Middle frontal gyrus (tissue), 1 donor: Measurements from ENCODE around the gene BMP4.

Experiments
- DNase-seq: peaks from one replicate; pipeline ENCODE4 v3.0.0-alpha.2; 2015; ENCODE audit warnings: low spot score; ENCODE audit errors: extremely low spot score

Gene BMP4

DNA sequence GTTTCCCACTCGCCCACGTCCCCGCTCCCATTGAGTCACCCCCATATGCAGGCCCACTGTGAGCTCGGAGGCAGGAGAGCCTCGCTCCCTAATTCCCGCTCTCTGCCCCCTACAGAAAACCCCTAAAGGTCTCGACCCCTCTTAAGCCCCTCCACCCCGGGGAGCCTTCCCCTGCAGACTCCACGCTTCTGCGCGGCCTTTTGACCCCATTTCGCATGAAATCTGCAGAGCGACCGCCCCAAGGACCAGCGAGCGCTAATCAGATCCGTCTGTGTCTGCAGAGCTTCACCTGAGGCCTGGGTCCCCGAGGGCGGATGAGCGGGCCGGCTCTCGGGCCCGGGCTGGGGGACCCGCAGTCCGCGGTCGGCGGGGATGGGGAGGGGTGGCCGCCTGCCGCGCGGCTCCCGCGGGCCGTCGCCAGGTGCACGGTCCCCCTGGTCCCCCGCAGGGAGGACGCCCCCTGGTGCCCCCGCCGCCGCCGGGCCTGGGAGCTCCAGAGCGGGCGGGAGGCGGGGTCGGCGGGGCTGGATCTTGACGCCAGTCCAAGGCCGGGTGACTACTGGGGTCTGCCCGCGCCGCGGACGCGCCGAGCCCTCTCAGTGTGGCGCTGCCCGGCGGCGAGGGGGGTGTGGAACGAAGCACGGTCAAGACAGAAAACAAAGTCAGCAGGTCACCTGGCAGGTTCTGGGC is 10.1 kb downstream of the BMP4 start:
- DNase-seq, result no peak

DNA sequence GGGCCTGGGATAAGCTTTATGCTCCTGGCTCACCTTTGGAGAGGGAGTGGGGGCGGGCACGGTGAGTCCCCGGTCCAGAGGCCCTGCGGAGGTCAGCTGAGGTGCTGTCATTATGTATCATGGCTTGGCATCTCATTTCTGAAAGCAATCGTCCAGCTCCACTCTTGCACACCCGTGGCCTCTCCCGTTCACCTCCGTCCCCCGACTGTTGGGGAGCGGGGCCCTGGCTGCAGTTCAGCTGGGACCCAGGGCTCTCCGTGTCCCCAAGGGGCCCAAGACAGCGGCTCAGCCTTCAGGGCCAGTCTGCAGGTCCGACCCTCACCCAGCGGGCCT is 10.6 kb downstream of the BMP4 start:
- no peak for DNase-seq

DNA sequence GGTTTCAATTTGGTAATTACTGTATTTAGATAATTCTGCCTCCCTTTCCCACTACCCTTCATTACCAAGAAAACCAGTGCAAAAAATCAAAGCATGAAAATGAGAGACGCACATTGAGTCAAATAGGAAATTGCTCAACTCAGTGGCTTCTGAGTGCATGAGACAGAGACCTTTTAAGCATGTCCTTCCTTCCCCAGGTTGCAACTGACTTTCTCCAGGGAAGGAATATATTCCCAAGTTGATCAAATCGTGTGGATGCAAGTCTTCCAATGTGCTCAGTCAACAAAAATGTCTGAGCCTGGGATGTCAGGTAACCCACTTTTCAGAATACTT is 12.9 kb downstream of the BMP4 start:
- DNase-seq, result no peak

DNA sequence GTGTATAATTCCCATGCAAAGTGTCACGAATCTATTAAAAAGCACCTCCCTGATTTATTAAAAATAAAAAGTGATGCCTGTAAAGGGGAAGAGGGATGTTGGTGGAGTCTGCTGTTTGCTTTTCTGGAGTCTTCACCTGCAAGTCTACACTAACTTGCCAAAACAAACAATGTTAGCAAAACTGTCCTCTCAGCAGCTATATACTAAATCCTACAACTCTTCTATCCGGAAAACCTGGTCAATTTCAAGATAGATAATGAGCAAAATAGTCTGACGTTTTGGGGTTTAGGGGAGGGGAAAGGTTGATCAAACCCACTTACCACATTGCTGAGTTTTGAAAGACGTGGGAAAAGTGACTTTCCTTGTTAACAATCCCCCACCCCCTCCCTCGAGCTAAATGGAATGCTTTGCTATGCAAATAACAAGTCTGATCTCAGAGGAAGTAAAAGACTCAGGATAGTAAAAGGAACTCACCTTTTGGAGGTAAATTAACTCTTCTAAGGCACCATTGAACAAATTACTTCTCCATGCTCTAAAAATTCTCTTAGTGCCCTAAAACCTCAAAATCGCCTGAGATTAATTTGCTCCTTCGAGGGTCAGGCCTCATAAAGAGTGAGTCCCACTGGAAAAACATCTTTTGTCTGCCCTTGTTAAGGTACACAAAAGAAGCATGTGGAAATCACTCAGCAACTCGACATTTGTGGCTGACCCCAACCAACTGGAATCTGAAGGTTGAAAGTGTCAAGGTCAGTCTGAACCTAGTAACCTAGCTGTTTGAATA is 13.5 kb downstream of the BMP4 start:
- DNase-seq, result no peak

DNA sequence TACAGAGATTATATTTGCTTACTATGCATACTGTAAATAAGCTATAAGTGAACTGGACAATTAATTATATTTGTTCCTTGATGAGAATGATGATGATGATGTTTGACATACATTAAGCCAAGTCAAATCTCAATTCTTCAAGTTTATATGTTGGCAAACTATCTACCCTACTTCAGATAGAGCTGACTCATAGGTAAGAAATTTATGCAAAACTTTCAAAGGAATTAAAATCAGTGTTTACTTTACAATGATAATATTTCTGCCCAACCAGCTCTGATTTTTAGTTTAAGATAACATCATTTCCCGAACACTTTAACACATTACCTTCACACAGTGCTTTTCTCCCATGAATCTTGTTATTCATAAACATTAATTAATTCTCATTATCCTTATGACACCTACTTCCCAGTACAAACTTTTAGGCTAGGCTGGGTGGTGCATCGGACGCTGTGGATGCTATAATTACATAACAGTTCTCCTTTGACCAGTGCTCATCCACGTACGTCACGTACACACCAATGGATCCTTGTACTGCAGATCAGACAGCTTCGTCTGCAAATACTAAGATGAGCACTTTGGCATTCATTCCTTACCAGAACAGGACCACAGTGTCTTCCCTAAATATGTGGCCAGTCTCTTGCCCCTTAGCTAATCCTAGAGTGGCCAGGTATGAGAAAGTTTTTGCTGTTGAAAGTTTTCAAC is 18.3 kb downstream of the BMP4 start:
- no peak for DNase-seq

DNA sequence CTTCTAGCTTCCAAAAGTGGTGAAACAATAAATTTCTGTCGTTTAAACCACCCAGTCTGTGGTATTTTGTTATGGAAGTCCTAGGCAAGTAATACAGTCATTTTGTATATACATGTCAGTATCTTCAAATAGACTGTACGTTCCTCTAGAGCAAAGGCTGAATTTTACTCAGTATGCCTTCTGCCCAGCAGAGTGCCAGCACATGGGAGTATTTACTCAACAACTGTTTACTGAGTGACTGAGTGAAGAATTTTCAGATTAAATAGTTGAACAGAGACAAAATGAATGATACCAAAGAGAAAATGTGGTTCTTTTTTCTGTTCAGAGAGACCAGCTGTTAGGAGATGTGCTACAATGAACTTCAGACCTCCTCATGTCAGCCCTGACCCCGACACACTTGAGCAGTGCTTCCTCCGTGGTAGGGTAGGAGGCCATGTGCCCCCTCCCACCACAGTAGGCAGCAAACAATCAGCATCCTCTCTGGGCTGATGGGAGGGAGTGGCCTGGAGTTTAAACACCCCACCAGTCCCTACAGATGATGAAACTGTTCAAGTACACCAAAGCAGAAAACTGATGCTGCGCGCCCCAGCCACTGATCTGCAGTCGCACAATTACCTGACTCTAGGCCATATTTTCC is 21.7 kb downstream of the BMP4 start:
- no peak for DNase-seq

DNA sequence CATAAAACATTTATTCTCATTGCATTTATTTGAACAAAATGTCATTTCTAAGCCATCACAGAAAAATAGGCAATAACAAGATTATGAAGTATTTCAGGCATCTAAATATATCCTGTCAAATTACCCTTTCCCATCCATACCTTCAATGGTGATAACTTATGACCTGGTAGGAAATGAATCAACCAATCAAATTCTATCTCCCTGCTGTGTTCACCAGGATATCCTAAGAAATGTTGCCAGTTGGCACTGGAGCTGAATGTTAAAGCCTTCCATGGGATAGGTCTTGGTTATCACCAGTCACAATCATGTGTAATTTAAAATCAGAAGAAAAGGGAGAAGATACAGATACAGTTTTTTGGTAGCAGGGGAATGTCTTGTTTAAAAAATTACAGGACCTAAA is 23.7 kb downstream of the BMP4 start:
- DNase-seq, result no peak

DNA sequence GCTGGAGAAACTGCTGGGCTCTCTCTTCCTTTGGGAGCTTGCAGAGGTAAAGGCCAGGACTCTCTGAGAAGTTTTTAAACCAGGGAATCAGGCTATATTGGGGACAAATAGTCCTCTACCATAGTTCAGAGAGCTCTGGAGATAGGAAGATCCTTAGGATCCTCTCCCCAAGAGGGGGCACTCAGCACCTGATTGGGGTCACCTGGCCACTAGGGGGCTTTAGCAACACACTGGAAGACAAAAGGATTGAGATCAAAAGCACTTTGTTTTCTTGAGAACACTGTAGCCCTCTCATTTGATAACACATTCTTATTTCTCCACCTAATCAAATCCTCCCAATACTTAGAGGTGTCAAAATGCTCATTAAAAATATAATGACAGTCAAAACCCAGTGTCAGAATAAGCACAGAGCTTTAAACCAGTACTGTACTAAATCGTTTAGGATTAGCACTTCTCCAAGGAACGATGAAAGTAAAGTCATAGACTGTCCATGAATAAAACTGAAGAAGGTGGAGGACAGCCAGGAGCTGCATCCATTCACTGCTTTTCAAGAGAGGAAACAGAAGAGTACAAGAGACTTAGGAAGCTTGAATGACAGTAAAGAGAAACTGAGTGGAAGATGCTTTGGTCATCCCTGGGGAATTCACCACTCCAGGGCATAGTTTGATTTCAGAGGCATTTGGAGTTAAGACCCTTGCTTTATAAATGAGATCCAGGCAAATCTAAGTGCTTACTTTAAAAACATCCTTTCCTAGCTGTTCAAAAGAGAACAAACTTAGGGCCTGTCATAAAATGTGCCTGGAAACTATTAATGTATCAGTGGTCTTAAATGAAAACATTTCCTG is 26.5 kb downstream of the BMP4 start:
- no peak for DNase-seq

DNA sequence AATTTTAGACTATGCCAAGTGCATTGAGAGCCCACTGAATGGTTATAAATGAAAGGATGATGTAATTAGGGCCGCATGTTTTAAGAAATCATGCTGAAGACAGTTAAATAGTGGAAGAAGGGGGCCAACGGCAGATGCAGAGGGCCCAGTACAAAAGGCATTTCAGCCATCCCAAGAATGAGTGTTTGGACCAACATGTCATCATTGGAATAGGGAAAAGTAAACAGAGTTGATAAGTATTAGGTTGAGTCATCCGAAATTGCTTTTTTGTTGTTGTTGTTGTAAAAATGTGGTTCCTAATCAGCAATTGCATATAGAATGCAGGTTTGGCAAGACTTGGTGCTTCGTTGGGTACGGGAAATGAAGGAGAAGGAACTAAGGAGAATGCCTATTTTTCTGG is 29.5 kb downstream of the BMP4 start:
- no peak for DNase-seq

DNA sequence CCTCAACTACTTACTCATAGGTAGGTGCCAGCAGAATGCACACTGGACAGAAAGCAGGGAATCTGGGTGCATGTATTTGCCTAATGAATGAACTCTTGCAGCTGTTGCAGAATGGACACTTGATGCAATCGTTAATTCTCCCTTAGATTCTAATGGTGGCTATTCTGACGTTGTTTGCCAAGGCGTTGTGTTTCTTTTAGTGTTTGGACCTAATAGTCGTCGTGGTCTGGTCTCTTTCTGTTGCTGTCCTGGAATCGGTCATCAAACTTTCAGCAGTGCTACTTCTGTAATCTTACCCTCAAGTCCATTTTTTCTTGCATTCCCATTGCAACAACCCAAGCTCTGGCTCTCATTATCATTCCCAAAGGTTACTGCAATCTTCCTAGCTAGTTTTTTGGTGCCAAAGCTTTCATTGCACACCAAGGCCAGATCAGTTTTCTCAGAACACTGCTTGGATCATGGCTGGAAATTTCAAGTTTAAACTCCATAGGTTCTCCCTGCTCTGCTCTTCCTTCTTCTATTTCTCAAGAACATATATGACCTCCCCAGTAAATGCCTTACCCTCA is 31.3 kb downstream of the BMP4 start:
- DNase-seq, result no peak

DNA sequence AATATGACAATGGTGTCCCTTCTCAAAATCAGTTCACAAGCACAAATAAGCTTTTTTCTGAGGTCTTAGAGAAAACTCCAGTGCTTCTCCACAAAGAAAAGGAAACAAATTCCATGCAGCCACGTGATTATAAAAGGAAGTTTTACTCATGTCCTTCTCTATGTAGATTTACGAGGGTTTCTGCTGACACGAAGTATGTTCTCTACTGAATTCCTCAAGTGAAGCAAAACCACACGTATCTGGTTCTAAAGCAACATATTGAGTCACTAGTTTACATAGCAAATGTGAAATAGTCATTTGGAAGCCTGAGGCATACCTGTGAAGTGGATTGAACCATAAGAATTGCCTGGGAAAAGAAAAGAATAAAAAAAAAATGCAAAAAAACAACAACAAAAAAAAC is 31.9 kb downstream of the BMP4 start:
- DNase-seq, result no peak

DNA sequence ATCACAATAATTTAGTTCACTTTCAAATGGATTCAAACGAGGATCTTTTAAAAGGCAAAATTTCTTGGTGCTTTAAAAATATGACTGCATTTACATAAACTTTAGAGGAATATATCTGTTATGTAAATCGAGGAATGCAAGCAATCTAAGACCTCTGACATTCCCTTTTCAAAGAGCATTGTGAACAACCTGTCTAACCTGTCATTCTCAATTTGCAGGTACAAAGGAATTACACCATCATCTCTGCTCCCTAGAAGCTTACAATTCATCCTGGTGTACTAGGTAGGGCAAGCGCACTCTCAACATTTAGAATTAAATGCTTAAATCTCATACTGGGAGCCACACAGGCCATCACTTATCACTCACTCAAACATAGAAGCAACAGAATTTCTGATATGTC is 35.6 kb downstream of the BMP4 start:
- no peak for DNase-seq

DNA sequence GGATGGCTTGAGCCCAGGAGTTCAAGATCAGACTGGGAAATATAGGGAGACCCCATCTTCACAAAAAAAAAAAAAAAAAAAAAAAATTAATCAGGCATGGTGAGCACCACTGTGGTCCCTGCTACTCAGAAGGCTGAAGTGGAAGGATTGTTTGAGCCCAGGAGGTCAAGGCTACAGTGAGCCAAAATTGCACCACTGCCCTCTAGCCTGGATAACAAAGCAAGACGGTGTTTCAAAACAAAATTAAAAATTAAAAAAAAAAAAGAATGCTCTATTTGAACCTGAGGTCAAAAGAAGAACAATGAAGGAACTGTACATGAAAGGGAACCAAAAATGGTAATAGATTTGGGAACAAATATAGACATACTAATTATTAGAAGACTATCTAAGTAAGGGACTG is 40.4 kb downstream of the BMP4 start:
- DNase-seq, result no peak

DNA sequence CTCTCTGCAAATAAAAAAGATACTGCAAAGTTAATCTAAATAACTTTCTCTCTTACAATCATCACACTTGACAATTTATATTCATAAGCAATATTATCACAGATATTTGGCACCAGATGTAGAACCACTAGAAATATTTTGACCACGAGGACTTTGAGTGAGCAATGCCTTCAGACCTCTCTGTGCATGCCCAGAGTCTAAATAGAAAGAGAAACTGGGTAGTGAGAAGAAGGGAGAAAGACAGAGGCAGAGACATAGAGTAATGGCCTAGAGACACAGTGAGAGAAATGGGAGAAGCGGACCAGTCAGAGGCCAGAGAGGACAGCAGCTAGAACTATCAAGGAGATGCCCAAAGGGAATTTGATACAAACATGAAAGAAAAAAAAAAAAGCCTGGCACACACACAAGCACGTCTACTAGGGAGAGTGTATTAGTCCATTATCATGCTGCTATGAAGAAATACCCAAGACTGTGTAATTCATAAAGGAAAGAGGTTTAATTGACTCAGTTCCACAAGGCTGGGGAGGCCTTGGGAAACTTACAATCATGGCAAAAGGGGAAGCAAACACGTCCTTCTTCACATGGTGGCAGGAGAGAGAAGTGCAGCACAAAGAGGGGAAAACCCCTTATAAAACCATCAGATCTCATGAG is 41.1 kb downstream of the BMP4 start:
- DNase-seq, result no peak

DNA sequence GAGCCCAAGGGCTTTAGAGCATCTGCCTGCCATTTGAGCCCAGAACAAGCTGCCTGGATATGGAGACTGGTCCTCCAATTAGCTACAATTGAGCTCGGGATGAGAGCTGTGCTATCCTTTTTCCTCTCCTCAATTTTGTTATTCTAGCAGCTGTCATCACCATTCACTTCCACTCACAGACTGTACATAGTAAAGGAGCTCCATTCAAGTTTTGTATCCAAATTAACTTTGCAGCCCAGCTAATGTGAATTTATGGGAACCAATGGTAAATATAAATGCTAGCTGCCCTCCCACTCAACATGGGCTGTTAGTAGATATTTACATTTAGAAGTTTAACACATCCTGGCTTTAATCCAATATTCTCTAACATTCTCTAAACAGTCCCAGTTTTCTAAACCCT is 44.6 kb downstream of the BMP4 start:
- no peak for DNase-seq

DNA sequence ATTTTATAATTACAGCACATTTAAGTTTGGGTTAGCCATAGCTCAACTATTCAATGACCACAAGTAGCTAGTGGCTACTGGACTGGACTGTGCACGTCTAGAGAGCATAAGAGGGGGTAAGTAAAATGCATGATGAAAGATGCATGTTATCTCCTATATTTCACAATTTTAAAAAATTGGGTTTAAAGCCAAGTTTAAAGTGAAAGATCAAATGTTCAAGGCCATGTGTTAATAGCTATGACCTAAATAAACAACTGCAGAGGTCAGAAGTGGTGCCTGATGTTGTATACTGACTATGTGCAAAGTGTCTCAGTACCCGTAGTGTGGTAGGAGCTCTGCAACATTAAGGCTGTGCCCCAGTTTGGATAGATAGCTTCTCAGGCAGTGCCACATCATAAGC is 48.2 kb downstream of the BMP4 start:
- DNase-seq, result no peak

DNA sequence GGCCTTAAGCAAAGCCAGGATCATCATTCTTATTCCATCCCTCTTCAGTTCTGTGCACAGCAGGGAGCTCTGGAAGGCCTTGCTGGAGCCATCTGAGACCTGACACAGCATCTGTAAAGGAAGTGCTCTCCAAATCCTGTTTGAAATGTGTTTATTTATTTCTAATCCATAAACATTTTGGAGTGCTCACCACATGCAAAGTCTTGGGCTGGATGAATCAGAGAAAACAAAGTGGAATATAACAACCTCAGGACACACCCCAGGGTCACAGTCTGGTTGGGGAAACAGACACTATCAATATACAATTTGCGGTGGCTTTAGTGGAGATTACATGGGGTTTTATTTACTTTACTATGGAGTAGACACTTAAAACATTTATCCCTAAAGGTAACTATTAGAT is 54.3 kb downstream of the BMP4 start:
- no peak for DNase-seq

DNA sequence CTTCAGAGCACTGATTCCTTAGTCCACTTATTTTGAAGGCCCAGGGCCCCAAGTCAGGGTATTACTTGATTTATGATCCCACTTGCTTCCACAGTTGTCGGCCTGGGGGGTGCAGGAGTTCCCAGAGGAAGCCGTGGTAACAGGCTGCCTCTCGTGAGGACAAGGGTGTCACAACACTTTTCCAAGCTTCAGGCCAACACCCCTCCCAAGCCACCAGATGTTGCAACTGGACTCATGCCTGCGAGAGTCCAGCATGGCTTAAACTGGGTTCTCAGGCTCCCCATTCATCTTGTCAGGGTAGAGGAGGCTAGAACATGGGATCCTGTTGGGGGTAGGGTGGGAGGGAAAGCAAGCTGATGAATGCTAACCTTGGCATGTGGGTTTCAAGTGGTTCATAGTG is 56.1 kb downstream of the BMP4 start:
- no peak for DNase-seq
